ENCODE data around the gene IRX6.

DNA sequence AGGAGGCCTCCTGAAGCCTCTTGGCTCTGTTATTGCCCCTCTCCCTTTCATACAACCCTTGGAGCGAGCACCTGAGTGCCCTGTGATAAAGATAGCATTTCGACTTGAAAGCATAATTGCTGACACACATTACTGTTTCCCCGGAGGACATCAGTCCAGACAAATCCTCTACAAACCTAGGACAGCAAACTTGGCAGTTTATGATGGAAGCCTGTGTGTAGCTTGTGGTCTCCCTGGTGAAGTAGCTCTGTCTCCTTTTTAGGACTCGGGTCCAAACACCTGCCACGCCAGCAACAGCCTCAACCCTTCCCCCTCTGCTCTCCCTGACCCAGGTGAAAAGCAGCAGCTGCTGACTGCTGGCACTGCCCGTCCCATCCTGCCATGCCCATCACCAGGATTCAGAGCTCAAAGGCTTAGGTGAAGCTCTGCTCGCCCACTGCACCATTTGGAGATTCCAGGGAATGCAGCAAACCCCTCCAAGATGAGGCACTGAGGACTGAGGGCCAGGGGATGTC is 55.9 kb downstream of the IRX6 start:
- no peak for TF ChIP-seq POLR2AphosphoS5 (IDR thresholded peaks at IDR 0.05; ENCODE audit: insufficient read depth in 1 of 2, low read depth in 1 of 2)
- TF ChIP-seq, protein P1, sequence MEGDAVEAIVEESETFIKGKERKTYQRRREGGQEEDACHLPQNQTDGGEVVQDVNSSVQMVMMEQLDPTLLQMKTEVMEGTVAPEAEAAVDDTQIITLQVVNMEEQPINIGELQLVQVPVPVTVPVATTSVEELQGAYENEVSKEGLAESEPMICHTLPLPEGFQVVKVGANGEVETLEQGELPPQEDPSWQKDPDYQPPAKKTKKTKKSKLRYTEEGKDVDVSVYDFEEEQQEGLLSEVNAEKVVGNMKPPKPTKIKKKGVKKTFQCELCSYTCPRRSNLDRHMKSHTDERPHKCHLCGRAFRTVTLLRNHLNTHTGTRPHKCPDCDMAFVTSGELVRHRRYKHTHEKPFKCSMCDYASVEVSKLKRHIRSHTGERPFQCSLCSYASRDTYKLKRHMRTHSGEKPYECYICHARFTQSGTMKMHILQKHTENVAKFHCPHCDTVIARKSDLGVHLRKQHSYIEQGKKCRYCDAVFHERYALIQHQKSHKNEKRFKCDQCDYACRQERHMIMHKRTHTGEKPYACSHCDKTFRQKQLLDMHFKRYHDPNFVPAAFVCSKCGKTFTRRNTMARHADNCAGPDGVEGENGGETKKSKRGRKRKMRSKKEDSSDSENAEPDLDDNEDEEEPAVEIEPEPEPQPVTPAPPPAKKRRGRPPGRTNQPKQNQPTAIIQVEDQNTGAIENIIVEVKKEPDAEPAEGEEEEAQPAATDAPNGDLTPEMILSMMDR (IDR thresholded peaks at IDR 0.05) = no peak
- TF ChIP-seq POLR2A (IDR thresholded peaks at IDR 0.05) = no peak

Measured in vagina (tissue), 2 donors.